Right atrium auricular region (tissue), 2 donors: ENCODE data around the gene SPINK8. TPM values are rescaled to one million over a fixed set of nuclear protein-coding genes. Genes with fewer than 3 reads are reported as not detected.
"Not testable (repeated sequence)": the region's sequence is repeated elsewhere in the genome, so short reads cannot be mapped to it uniquely, and the experiment has no call there.

ENCODE experiments used
- DNase-seq: peaks from one replicate; pipeline ENCODE4 v3.0.0-alpha.2; 2019; ENCODE audit warnings: low spot score
- H3K27ac ChIP-seq, 2 donors: fragments of 200-600 bp; sonication (generic); 1 replicate in 1 of 2; 2 replicates in 1 of 2; pipeline ENCODE4 v1.5.1; 2016 to 2019
- H3K27me3 ChIP-seq, 2 donors: fragments of 200-600 bp; sonication (generic); one replicate each; pipeline versions ENCODE4 v1.5.1 to v1.6.0; 2017 to 2019
- H3K36me3 ChIP-seq: fragments of 200-600 bp; sonication (generic); one replicate; pipeline ENCODE4 v1.5.1; 2016
- H3K4me1 ChIP-seq, 2 donors: fragments of 200-600 bp; sonication (generic); one replicate each; pipeline versions ENCODE4 v1.5.1 to v1.6.0; 2017 to 2019
- H3K4me3 ChIP-seq, 2 donors: fragments of 200-600 bp; sonication (generic); 1 replicate in 1 of 2; 2 replicates in 1 of 2; pipeline ENCODE4 v1.5.1; 2017 to 2019; ENCODE audit warnings: mild to moderate bottlenecking in 1 of 2, moderate library complexity in 1 of 2
- H3K9me3 ChIP-seq, 2 donors: fragments of 200-600 bp; sonication (generic); one replicate each; pipeline ENCODE4 v1.5.1; 2019
- CTCF ChIP-seq, 2 donors: fragments of 200-600 bp; sonication (generic); IDR thresholded peaks; one replicate each; pipeline ENCODE4 v1.5.1; 2019; ENCODE audit warnings: antibody characterized with exemption in 2 of 2
- total RNA-seq, 2 donors: library from RNA; depleted of rRNA; stranded (reverse); fragments of >200 nt; gene quantifications; one replicate each; pipeline ENCODE4 v1.1.0, GENCODE V29; 2016

SPINK8 gene
- total RNA-seq, 2 donors from 2014 or later, result not detected

DNA sequence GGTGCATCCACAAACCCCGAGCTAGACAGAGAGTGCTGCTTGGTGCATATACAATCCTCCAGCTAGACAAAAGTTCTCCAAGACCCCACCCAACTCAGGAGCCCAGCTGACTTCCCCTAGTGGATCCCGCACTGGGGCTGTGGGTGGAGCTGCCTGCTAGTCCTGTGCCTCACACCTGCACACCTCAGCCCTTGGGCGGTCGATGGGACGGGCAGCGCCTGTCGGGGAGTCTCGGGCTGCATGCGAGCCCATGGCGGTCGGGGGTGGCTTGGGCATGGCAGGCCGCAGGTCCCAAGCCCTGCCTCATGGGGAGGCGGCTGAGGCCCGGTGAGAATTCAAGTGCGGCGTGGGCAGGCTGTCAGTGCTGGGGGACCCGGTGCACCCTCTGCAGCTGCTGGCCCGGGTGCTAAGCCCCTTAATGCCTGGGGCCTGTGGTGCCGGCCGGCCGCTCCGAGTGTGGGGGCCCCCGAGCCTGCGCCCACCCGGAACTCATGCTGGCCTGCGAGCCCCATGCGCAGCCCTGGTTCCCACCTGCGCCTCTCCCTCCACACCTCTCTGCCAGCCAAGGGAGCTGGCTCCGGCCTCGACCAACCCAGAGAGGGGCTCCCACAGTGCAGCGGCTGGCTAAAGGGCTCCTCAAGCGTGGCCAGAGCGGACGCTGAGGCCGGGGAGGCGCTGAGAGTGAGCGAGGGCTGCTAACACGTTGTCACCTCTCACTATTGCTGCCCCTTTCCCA is 61.5 kb downstream of the SPINK8 start:
- H3K27ac ChIP-seq, result no peak overlapping the region
- TF ChIP-seq CTCF (IDR thresholded peaks at IDR 0.05), result no peak
- no peaks in the 10 kb centered on the region for H3K9me3 ChIP-seq
- no peaks in the 10 kb centered on the region for H3K27me3 ChIP-seq
- peaks cover 0 to 5% of the 10 kb centered on the region in 2 donors for H3K4me1 ChIP-seq
- no peak for DNase-seq
- no peak overlapping the region for H3K4me3 ChIP-seq
- H3K36me3 ChIP-seq, result peaks cover 14% of the 10 kb centered on the region

- H3K4me3 ChIP-seq, H3K9me3 ChIP-seq, DNase-seq: not testable (repeated sequence)
Observed at GRCh38 chr3:48271223-48271622, 62.2 kb downstream of the SPINK8 start.

GRCh38 chr3:48270306-48270705 is 63.2 kb downstream of the SPINK8 start:
- peaks cover 24% of the 10 kb centered on the region for H3K36me3 ChIP-seq
- DNase-seq, result no peak
- H3K27ac ChIP-seq, result no peak overlapping the region
- no peak overlapping the region for H3K4me3 ChIP-seq
- no peaks in the 10 kb centered on the region for H3K27me3 ChIP-seq
- no peaks in the 10 kb centered on the region for H3K9me3 ChIP-seq
- no peak for TF ChIP-seq CTCF (IDR thresholded peaks at IDR 0.05)
- peaks cover 0 to 5% of the 10 kb centered on the region in 2 donors for H3K4me1 ChIP-seq

More at GRCh38 chr3:48271223-48271622, 62.2 kb downstream of the SPINK8 start:
- not testable (repeated sequence) for H3K27ac ChIP-seq, H3K4me1 ChIP-seq, H3K27me3 ChIP-seq
- peaks cover 21% of the 10 kb centered on the region for H3K36me3 ChIP-seq

DNA sequence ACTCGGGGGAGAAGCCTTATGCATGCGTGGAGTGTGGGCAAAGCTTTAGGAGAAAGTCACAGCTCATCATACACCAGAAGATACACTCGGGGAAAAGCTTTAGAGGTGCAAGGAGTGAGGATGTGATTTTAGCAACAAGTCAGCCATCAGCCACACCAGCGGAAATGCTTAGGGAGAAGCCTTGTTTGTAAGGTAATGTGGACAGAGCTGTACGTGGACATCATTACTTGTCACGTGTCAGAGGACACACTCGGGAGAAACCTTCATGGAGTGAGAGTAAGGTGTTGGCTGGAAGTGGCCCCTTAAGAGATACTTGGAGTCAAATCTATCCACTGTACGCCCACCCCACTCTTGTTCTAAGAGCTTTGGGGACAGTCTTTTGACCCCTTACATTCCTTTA is 63.9 kb downstream of the SPINK8 start:
- H3K4me3 ChIP-seq, result no peak overlapping the region
- H3K36me3 ChIP-seq, result peaks cover 24% of the 10 kb centered on the region
- H3K27me3 ChIP-seq, result no peaks in the 10 kb centered on the region
- no peak for DNase-seq
- H3K4me1 ChIP-seq, result peaks cover 0 to 5% of the 10 kb centered on the region in 2 donors
- H3K27ac ChIP-seq, result no peak overlapping the region
- no peak for TF ChIP-seq CTCF (IDR thresholded peaks at IDR 0.05)
- no peaks in the 10 kb centered on the region for H3K9me3 ChIP-seq

GRCh38 chr3:48268936-48269561 is 64.4 kb downstream of the SPINK8 start:
- DNase-seq, result no peak
- Histone ChIP-seq H3K27ac (no peak overlapping the region), H3K36me3 (peaks cover 24% of the 10 kb centered on the region), H3K4me3 (no peak overlapping the region), H3K4me1 (peaks cover 0 to 5% of the 10 kb centered on the region in 2 donors), H3K27me3 (no peaks in the 10 kb centered on the region), H3K9me3 (no peaks in the 10 kb centered on the region)
- TF ChIP-seq CTCF (IDR thresholded peaks at IDR 0.05), result no peak

DNA sequence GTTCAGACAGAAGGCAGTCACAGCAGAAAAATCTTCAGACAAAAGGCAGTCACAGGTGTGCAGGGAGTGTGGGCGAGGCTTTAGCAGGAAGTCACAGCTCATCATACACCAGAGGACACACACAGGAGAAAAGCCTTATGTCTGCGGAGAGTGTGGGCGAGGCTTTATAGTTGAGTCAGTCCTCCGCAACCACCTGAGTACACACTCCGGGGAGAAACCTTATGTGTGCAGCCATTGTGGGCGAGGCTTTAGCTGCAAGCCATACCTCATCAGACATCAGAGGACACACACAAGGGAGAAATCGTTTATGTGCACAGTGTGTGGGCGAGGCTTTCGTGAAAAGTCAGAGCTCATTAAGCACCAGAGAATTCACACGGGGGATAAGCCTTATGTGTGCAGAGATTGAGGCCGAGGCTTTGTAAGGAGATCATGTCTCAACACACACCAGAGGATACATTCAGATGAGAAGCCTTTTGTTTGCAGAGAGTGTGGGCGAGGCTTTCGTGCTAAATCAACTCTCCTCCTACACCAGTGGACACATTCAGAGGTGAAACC is 65.0 kb downstream of the SPINK8 start:
- no peak for TF ChIP-seq CTCF (IDR thresholded peaks at IDR 0.05)
- Histone ChIP-seq H3K9me3 (no peaks in the 10 kb centered on the region), H3K4me1 (peaks cover 0 to 1% of the 10 kb centered on the region in 2 donors), H3K27me3 (no peaks in the 10 kb centered on the region), H3K27ac (no peak overlapping the region), H3K36me3 (peaks cover 24% of the 10 kb centered on the region), H3K4me3 (no peak overlapping the region)
- no peak for DNase-seq
